Fibroblast of skin of right quadriceps (primary cell): ENCODE data around the gene STAT1.
"Not testable (repeated sequence)": the region's sequence is repeated elsewhere in the genome, so short reads cannot be mapped to it uniquely, and the experiment has no call there.

ENCODE experiments used
- DNase-seq: peaks from one replicate; pipeline ENCODE4 v3.0.0-alpha.2; 2013

The STAT1 gene

GRCh38 chr2:191006297-191006696, 7.7 kb downstream of the STAT1 start:
- DNase-seq, result no peak

GRCh38 chr2:191003405-191004309, 10.3 kb downstream of the STAT1 start:
- no peak for DNase-seq

GRCh38 chr2:191001624-191002023, 12.3 kb downstream of the STAT1 start:
- DNase-seq, result no peak

- DNase-seq, result no peak
Observed at GRCh38 chr2:191001032-191001431, 12.9 kb downstream of the STAT1 start.

GRCh38 chr2:190999949-191000665, 13.9 kb downstream of the STAT1 start:
- no peak for DNase-seq

- no peak for DNase-seq
Observed at GRCh38 chr2:190999058-190999457, 14.9 kb downstream of the STAT1 start.

- DNase-seq, result no peak
Observed at GRCh38 chr2:190997526-190998113, 16.4 kb downstream of the STAT1 start.

GRCh38 chr2:190996947-190997346, 17.0 kb downstream of the STAT1 start:
- DNase-seq, result no peak

GRCh38 chr2:190996338-190996946, 17.5 kb downstream of the STAT1 start:
- peak; percentile 34 for DNase-seq

GRCh38 chr2:190995315-190995714, 18.7 kb downstream of the STAT1 start:
- not testable (repeated sequence) for DNase-seq

GRCh38 chr2:190994148-190994547, 19.8 kb downstream of the STAT1 start:
- DNase-seq, result no peak

- DNase-seq, result no peak
Observed at GRCh38 chr2:190993292-190993643, 20.7 kb downstream of the STAT1 start.

GRCh38 chr2:190990132-190990531, 23.8 kb downstream of the STAT1 start:
- DNase-seq, result no peak

GRCh38 chr2:190988910-190989309, 25.1 kb downstream of the STAT1 start:
- DNase-seq, result no peak

- no peak for DNase-seq
Observed at GRCh38 chr2:190987938-190988337, 26.0 kb downstream of the STAT1 start.

- no peak for DNase-seq
Observed at GRCh38 chr2:190987116-190987515, 26.9 kb downstream of the STAT1 start.

GRCh38 chr2:190986221-190986953, 27.6 kb downstream of the STAT1 start:
- no peak for DNase-seq

- peak; percentile 38 for DNase-seq
Observed at GRCh38 chr2:190984595-190984994, 29.4 kb downstream of the STAT1 start.

GRCh38 chr2:190982262-190983034, 31.5 kb downstream of the STAT1 start:
- DNase-seq, result no peak

GRCh38 chr2:190981733-190982132, 32.2 kb downstream of the STAT1 start:
- DNase-seq, result no peak

- no peak for DNase-seq
Observed at GRCh38 chr2:190981333-190981732, 32.6 kb downstream of the STAT1 start.
